IMR-90 (cell line): ENCODE data around the gene SYTL3. TPM values are rescaled to one million over a fixed set of nuclear protein-coding genes. Genes with fewer than 3 reads are reported as not detected.
A peak's percentile ranks its signal among the peaks of the same experiment; 100 is the strongest.

Experiments
- ATAC-seq: fragments of 200-7000 bp; cut with Tn5 transposase; 2 replicates; pipeline ENCODE4 v1.9.1; 2020; ENCODE audit warnings: low read depth, mild to moderate bottlenecking, moderate library complexity
- BruUV-seq: library from RNA; stranded (reverse); fragments of 400-500 nt; replicated peaks from 2 replicates; lab custom pipeline; 2021; lab: Mats Ljungman, UMichigan
- CTCF ChIA-PET: fragments of 300-600 bp; formaldehyde crosslinking; extraction: SDS; loops from one replicate; lab custom pipeline; 2021; ENCODE audit warnings: antibody characterized with exemption; lab: Yijun Ruan, JAX
- POLR2A ChIA-PET: fragments of 300-600 bp; sonication (Branson Sonifier 250); formaldehyde crosslinking; loops from one replicate; lab custom pipeline; 2022; ENCODE audit warnings: antibody characterized with exemption; ENCODE audit not compliant: unreplicated experiment; lab: Charles Lee
- DNase-seq: peaks from one replicate; pipeline ENCODE4 v3.0.0; 2013
- H2AFZ ChIP-seq: replicated peaks from 2 replicates; pipeline ENCODE3; 2013; ENCODE audit warnings: low read length, mild to moderate bottlenecking; ENCODE audit not compliant: poor library complexity
- H2AK5ac ChIP-seq: 2 replicates; pipeline ENCODE4 v1.6.1; 2013; ENCODE audit warnings: low read depth, low read length, inconsistent platforms
- H2AK9ac ChIP-seq: replicated peaks from 2 replicates; pipeline ENCODE3; 2013; ENCODE audit warnings: mild to moderate bottlenecking, low read depth, low read length, moderate library complexity; ENCODE audit not compliant: poor library complexity
- H2BK120ac ChIP-seq: 2 replicates; pipeline ENCODE4 v1.6.1; 2013; ENCODE audit warnings: low read depth, low read length, inconsistent platforms
- H2BK15ac ChIP-seq: 3 replicates; pipeline ENCODE4 v1.6.1; 2013; ENCODE audit warnings: low read depth, low read length, inconsistent platforms
- H2BK20ac ChIP-seq: 2 replicates; pipeline ENCODE4 v1.6.1; 2013; ENCODE audit warnings: low read depth, mild to moderate bottlenecking, inconsistent platforms, low read length, moderate library complexity
- H2BK5ac ChIP-seq: 2 replicates; pipeline ENCODE4 v1.6.1; 2013; ENCODE audit warnings: mild to moderate bottlenecking, low read depth, low read length, inconsistent platforms; ENCODE audit not compliant: poor library complexity, severe bottlenecking
- H3K14ac ChIP-seq: replicated peaks from 2 replicates; pipeline ENCODE4 v1.6.1; 2013; ENCODE audit warnings: low read depth, low read length, inconsistent platforms
- H3K18ac ChIP-seq: 2 replicates; pipeline ENCODE4 v1.6.1; 2013; ENCODE audit warnings: low read depth, low read length, control low read depth
- H3K23ac ChIP-seq: 2 replicates; pipeline ENCODE4 v1.6.1; 2013; ENCODE audit warnings: low read depth, low read length, inconsistent platforms
- H3K27ac ChIP-seq: 2 replicates; pipeline ENCODE4 v1.5.1; 2013; ENCODE audit warnings: mild to moderate bottlenecking, control low read depth, low read length; ENCODE audit not compliant: insufficient read depth
- H3K27me3 ChIP-seq: 2 replicates; pipeline ENCODE4 v1.6.1; 2013; ENCODE audit warnings: low read length; ENCODE audit not compliant: control insufficient read depth, insufficient read depth
- H3K36me3 ChIP-seq: 2 replicates; pipeline ENCODE4 v1.6.1; 2013; ENCODE audit warnings: low read length, mixed read lengths; ENCODE audit not compliant: control insufficient read depth, insufficient read depth
- H3K4ac ChIP-seq: 2 replicates; pipeline ENCODE4 v1.6.1; 2013; ENCODE audit warnings: low read depth, low read length, inconsistent platforms
- H3K4me1 ChIP-seq: 2 replicates; pipeline ENCODE4 v1.6.1; 2013; ENCODE audit warnings: low read length, mixed read lengths; ENCODE audit not compliant: control insufficient read depth, insufficient read depth
- H3K4me2 ChIP-seq: 2 replicates; pipeline ENCODE4 v1.6.1; 2013; ENCODE audit warnings: low read depth, mild to moderate bottlenecking, control low read depth, low read length, moderate library complexity
- H3K4me3 ChIP-seq: 2 replicates; pipeline ENCODE4 v1.5.1; 2013; ENCODE audit warnings: low read depth, mild to moderate bottlenecking, control low read depth, low read length, moderate library complexity; ENCODE audit not compliant: insufficient read depth
- H3K56ac ChIP-seq: 2 replicates; pipeline ENCODE4 v1.6.1; 2013; ENCODE audit warnings: low read length, inconsistent platforms; ENCODE audit not compliant: insufficient read depth; ENCODE audit errors: extremely low read depth
- H3K79me1 ChIP-seq, 2 experiments: 2 replicates each; pipeline ENCODE4 v1.6.1; 2013; ENCODE audit warnings: low read length in 2 of 2, inconsistent platforms in 1 of 2, low read depth in 1 of 2
- H3K9ac ChIP-seq: 2 replicates; pipeline ENCODE4 v1.6.1; 2013; ENCODE audit warnings: low read depth, low read length, control low read depth
- H3K9me1 ChIP-seq: 2 replicates; pipeline ENCODE4 v1.6.1; 2013; ENCODE audit warnings: low read length, inconsistent platforms; ENCODE audit not compliant: insufficient read depth
- H3K9me3 ChIP-seq: 2 replicates; pipeline ENCODE4 v1.6.1; 2013; ENCODE audit warnings: low read length; ENCODE audit not compliant: control insufficient read depth, insufficient read depth
- H4K20me1 ChIP-seq: 2 replicates; pipeline ENCODE4 v1.6.1; 2013; ENCODE audit warnings: low read length, inconsistent platforms; ENCODE audit not compliant: insufficient read depth
- H4K5ac ChIP-seq: 2 replicates; pipeline ENCODE4 v1.6.1; 2013; ENCODE audit warnings: mild to moderate bottlenecking, low read depth, low read length, control low read depth
- H4K8ac ChIP-seq, 2 experiments: 2 replicates each; pipeline ENCODE4 v1.6.1; 2013; ENCODE audit warnings: low read depth in 2 of 2, low read length in 2 of 2, control low read depth in 1 of 2, inconsistent platforms in 1 of 2
- H4K91ac ChIP-seq: 2 replicates; pipeline ENCODE4 v1.6.1; 2013; ENCODE audit warnings: low read depth, low read length, inconsistent platforms; ENCODE audit not compliant: insufficient read depth
- BHLHE40 ChIP-seq: fragments of 150-350 bp; IDR thresholded peaks from 2 replicates; pipeline ENCODE4 v1.6.1; 2016; ENCODE audit warnings: mild to moderate bottlenecking, low read depth, low read length
- CEBPB ChIP-seq: IDR thresholded peaks from 2 replicates; pipeline ENCODE4 v1.6.1; 2012; ENCODE audit warnings: low read depth, low read length, improper control_type of control experiment
- MAFK ChIP-seq: IDR thresholded peaks from 2 replicates; pipeline ENCODE4 v1.6.1; 2012; ENCODE audit warnings: low read depth, low read length, improper control_type of control experiment
- MAZ ChIP-seq: IDR thresholded peaks from 2 replicates; pipeline ENCODE4 v1.6.1; 2012; ENCODE audit warnings: low read depth, mild to moderate bottlenecking, low read length, improper control_type of control experiment, moderate library complexity, borderline replicate concordance
- MXI1 ChIP-seq: IDR thresholded peaks from 2 replicates; pipeline ENCODE4 v1.6.1; 2012; ENCODE audit warnings: low read depth, mild to moderate bottlenecking, low read length, moderate library complexity, borderline replicate concordance
- POLR2A ChIP-seq: IDR thresholded peaks from 2 replicates; pipeline ENCODE4 v1.6.1; 2012; ENCODE audit warnings: mild to moderate bottlenecking, low read depth, low read length
- RAD21 ChIP-seq: IDR thresholded peaks from 2 replicates; pipeline ENCODE4 v1.6.1; 2012; ENCODE audit warnings: low read length, improper control_type of control experiment
- SMC3 ChIP-seq: fragments of 150-350 bp; IDR thresholded peaks from 2 replicates; pipeline ENCODE4 v1.6.1; 2016; ENCODE audit warnings: low read depth, mild to moderate bottlenecking, antibody characterized with exemption, low read length, moderate library complexity
- WGBS, 2 experiments: methylation state at CpG; one replicate each; pipeline versions ENCODE4 v1.1.5 to v1.1.7; 2013; ENCODE audit warnings: missing lambda C conversion rate in 2 of 2; ENCODE audit not compliant: insufficient read length in 1 of 2; ENCODE audit errors: extremely low coverage in 2 of 2; 5-methylcytosine and 5-hydroxymethylcytosine counted together
- dilution Hi-C: fragments of 300-500 bp; cut with HindIII; formaldehyde crosslinking; loops from one replicate; pipeline ENCODE4 v1.14.3; 2018; ENCODE audit warnings: low sequenced_read_pairs; ENCODE audit not compliant: unreplicated experiment
- in situ Hi-C: fragments of 300-500 bp; cut with MboI; formaldehyde crosslinking; loops from 3 replicates; pipeline ENCODE4 v1.14.3; 2019; ENCODE audit warnings: low sequenced_read_pairs, inconsistent platforms, mixed read lengths
- intact Hi-C: fragments of 100-400 bp; cut with micrococcal nuclease; formaldehyde crosslinking; loops from 2 replicates; pipeline ENCODE4 v1.10.0; 2022
- polyA plus RNA-seq, 3 experiments: library from polyadenylated mRNA; depleted of rRNA; stranded (reverse); fragments of >200 nt; gene quantifications; 2 replicates each; pipeline ENCODE4 v1.2.3, GENCODE V29; 2012; ENCODE audit warnings: low replicate concordance in 1 of 3
- total RNA-seq: library from RNA; depleted of rRNA; stranded (reverse); fragments of >200 nt; gene quantifications from 2 replicates; pipeline ENCODE4 v1.2.3, GENCODE V29; 2012
- TF ChIP-seq, protein P1 (sequence below): fragments of 150-350 bp; IDR thresholded peaks from 2 replicates; pipeline ENCODE4 v1.6.1; 2016; ENCODE audit warnings: low read depth, mild to moderate bottlenecking, low read length, moderate library complexity, borderline replicate concordance
- TF ChIP-seq, protein P2 (sequence below): fragments of 150-350 bp; IDR thresholded peaks from 2 replicates; pipeline ENCODE4 v1.6.1; 2017; ENCODE audit warnings: mild to moderate bottlenecking, antibody characterized with exemption, low read length, low read depth
- TF ChIP-seq, protein P3 (sequence below): conservative IDR thresholded peaks from 2 replicates; pipeline ENCODE4 v1.5.1; 2012; ENCODE audit warnings: mild to moderate bottlenecking, low read depth, low read length, improper control_type of control experiment

SYTL3 gene
- total and polyA plus RNA-seq, 2 of the 4 experiments (the other 2 are of a cell fraction), result 2.9 to 4.3 TPM

DNA sequence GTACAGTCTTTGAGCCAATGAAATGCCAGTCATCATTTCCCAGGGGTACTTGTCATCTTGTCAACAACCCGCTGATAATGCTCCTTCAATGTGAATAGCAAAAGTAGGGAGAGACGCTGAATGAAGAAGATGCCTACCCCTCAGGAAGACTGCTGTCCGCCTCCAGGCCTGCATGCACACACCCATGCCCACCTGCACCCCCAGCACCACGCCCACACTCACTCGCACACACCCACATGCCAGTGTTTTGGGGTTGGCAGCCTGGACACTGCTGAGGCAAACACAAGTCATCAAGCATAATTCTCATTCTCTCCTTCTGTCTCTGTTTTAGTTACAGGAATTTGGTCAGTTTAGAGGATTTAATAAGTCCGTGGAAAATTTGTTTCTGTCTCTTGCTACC is 63.6 kb downstream of the SYTL3 start:
- Histone ChIP-seq H3K27ac (no peak overlapping the region), H4K5ac (no peak overlapping the region), H3K56ac (no peak overlapping the region), H2AFZ (no peak overlapping the region), H2AK5ac (peak overlapping the region; percentile 72; the same call in 1 of the 2 replicates), H3K79me1 (no peaks in the 10 kb centered on the region), H3K9me3 (no peaks in the 10 kb centered on the region), H3K9ac (no peak overlapping the region), H2AK9ac (no peak overlapping the region), H2BK15ac (no peak overlapping the region), H2BK120ac (peak overlapping the region; percentile 19; the same call in 1 of the 2 replicates), H2BK5ac (no peak overlapping the region), H3K27me3 (no peaks in the 10 kb centered on the region), H3K18ac (no peak overlapping the region), H3K9me1 (0 out of 2 replicates have a peak, but pooled peaks cover 3% of the 10 kb centered on the region), H3K4me2 (no peak overlapping the region), H4K8ac (no peak overlapping the region), H3K4ac (no peak overlapping the region), H3K36me3 (no peaks in the 10 kb centered on the region), H4K20me1 (no peaks in the 10 kb centered on the region), H3K4me3 (no peak overlapping the region), H3K14ac (no peak overlapping the region), H3K4me1 (peaks cover 1% of the 10 kb centered on the region; the same call in 1 of the 2 replicates), H2BK20ac (no peak overlapping the region), H4K91ac (no peak overlapping the region), H3K23ac (no peak overlapping the region)
- dilution Hi-C loops, result no loop called here
- CTCF ChIA-PET, result no interaction called here
- POLR2A ChIA-PET, result no interaction called here
- 93% methylated on average over 2 of the region's 6 CpGs; no CpG with 5 or more reads in 1 of the 2 experiments for WGBS, 2 experiments
- DNase-seq (no peak), ATAC-seq (no peak)
- no TSS peak for BruUV-seq
- in situ Hi-C loops, result no loop called here
- TF ChIP-seq BHLHE40, result no peak
- no peak for TF ChIP-seq POLR2A
- no peak for TF ChIP-seq RAD21
- TF ChIP-seq, protein P1, sequence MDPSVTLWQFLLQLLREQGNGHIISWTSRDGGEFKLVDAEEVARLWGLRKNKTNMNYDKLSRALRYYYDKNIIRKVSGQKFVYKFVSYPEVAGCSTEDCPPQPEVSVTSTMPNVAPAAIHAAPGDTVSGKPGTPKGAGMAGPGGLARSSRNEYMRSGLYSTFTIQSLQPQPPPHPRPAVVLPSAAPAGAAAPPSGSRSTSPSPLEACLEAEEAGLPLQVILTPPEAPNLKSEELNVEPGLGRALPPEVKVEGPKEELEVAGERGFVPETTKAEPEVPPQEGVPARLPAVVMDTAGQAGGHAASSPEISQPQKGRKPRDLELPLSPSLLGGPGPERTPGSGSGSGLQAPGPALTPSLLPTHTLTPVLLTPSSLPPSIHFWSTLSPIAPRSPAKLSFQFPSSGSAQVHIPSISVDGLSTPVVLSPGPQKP, result no peak
- TF ChIP-seq SMC3, result no peak
- TF ChIP-seq MAZ, result no peak
- TF ChIP-seq, protein P2, sequence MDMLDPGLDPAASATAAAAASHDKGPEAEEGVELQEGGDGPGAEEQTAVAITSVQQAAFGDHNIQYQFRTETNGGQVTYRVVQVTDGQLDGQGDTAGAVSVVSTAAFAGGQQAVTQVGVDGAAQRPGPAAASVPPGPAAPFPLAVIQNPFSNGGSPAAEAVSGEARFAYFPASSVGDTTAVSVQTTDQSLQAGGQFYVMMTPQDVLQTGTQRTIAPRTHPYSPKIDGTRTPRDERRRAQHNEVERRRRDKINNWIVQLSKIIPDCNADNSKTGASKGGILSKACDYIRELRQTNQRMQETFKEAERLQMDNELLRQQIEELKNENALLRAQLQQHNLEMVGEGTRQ, result no peak
- no peak for TF ChIP-seq CEBPB
- TF ChIP-seq MAFK, result no peak
- TF ChIP-seq MXI1, result no peak
- TF ChIP-seq, protein P3, sequence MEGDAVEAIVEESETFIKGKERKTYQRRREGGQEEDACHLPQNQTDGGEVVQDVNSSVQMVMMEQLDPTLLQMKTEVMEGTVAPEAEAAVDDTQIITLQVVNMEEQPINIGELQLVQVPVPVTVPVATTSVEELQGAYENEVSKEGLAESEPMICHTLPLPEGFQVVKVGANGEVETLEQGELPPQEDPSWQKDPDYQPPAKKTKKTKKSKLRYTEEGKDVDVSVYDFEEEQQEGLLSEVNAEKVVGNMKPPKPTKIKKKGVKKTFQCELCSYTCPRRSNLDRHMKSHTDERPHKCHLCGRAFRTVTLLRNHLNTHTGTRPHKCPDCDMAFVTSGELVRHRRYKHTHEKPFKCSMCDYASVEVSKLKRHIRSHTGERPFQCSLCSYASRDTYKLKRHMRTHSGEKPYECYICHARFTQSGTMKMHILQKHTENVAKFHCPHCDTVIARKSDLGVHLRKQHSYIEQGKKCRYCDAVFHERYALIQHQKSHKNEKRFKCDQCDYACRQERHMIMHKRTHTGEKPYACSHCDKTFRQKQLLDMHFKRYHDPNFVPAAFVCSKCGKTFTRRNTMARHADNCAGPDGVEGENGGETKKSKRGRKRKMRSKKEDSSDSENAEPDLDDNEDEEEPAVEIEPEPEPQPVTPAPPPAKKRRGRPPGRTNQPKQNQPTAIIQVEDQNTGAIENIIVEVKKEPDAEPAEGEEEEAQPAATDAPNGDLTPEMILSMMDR, result no peak
- intact Hi-C loops, result no loop called here
